Parathyroid adenoma (tissue), 2 donors: ENCODE data around the gene SLC22A17.

Experiments used
- H2AFZ ChIP-seq: fragments of 300-600 bp; sonication (generic); one replicate; pipeline ENCODE4 v1.7.0; 2017; ENCODE audit warnings: antibody characterized with exemption, mild to moderate bottlenecking
- H3K27ac ChIP-seq: fragments of 300-600 bp; sonication (generic); one replicate; pipeline ENCODE4 v1.7.0; 2017
- H3K27me3 ChIP-seq: fragments of 300-600 bp; sonication (generic); one replicate; pipeline ENCODE4 v1.7.0; 2017; ENCODE audit warnings: low read length; ENCODE audit not compliant: control insufficient read depth, insufficient read depth
- H3K36me3 ChIP-seq: fragments of 300-600 bp; sonication (generic); one replicate; pipeline ENCODE4 v1.7.0; 2017; ENCODE audit warnings: low read length; ENCODE audit not compliant: control insufficient read depth, insufficient read depth
- H3K4me1 ChIP-seq: fragments of 300-600 bp; sonication (generic); one replicate; pipeline ENCODE4 v1.7.0; 2017; ENCODE audit warnings: control low read depth
- H3K4me2 ChIP-seq: fragments of 300-600 bp; sonication (generic); one replicate; pipeline ENCODE4 v1.7.0; 2017; ENCODE audit warnings: low read length
- H3K4me3 ChIP-seq: fragments of 300-600 bp; sonication (generic); one replicate; pipeline ENCODE4 v1.7.0; 2017; ENCODE audit warnings: low read depth, low read length
- H3K79me2 ChIP-seq: fragments of 300-600 bp; sonication (generic); one replicate; pipeline ENCODE4 v1.7.0; 2017; ENCODE audit warnings: control low read depth
- H3K9ac ChIP-seq: fragments of 300-600 bp; sonication (generic); one replicate; pipeline ENCODE4 v1.7.0; 2017; ENCODE audit warnings: mild to moderate bottlenecking
- H3K9me3 ChIP-seq: fragments of 300-600 bp; sonication (generic); one replicate; pipeline ENCODE4 v1.7.0; 2017; ENCODE audit warnings: low read length; ENCODE audit not compliant: control insufficient read depth
- CTCF ChIP-seq: fragments of 300-600 bp; sonication (generic); IDR thresholded peaks from one replicate; pipeline ENCODE4 v1.7.0; 2017; ENCODE audit warnings: antibody characterized with exemption, mild to moderate bottlenecking
- donor health status: primary hyperparathyroidism.

The SLC22A17 gene

GRCh38 chr14:23299211-23299957 lies 53.3 kb downstream of the SLC22A17 start:
- no peaks in the 10 kb centered on the region for H3K27me3 ChIP-seq
- peaks cover 11% of the 10 kb centered on the region for H3K4me1 ChIP-seq
- peak overlapping the region; percentile 6 for H3K27ac ChIP-seq
- no peak overlapping the region for H3K4me3 ChIP-seq
- H3K36me3 ChIP-seq = no peaks in the 10 kb centered on the region
- no peak overlapping the region for H3K4me2 ChIP-seq
- H2AFZ ChIP-seq = no peak overlapping the region
- H3K79me2 ChIP-seq = no peaks in the 10 kb centered on the region
- no peaks in the 10 kb centered on the region for H3K9me3 ChIP-seq
- no peak overlapping the region for H3K9ac ChIP-seq
- peak; percentile 16 for TF ChIP-seq CTCF

- no peak overlapping the region for H2AFZ ChIP-seq
- H3K4me2 ChIP-seq = no peak overlapping the region
- no peak overlapping the region for H3K27ac ChIP-seq
- peaks cover 10% of the 10 kb centered on the region for H3K4me1 ChIP-seq
- H3K4me3 ChIP-seq = no peak overlapping the region
- no peaks in the 10 kb centered on the region for H3K9me3 ChIP-seq
- H3K36me3 ChIP-seq = no peaks in the 10 kb centered on the region
- H3K9ac ChIP-seq = no peak overlapping the region
- no peaks in the 10 kb centered on the region for H3K79me2 ChIP-seq
- TF ChIP-seq CTCF = no peak
- H3K27me3 ChIP-seq = no peaks in the 10 kb centered on the region
Measured at GRCh38 chr14:23297611-23298277, 54.9 kb downstream of the SLC22A17 start.

- Histone ChIP-seq H3K27ac (no peak overlapping the region), H3K36me3 (no peaks in the 10 kb centered on the region)
- TF ChIP-seq CTCF = no peak
Measured at GRCh38 chr14:23297096-23297495, 55.6 kb downstream of the SLC22A17 start.

More at GRCh38 chr14:23297096-23297495, 55.6 kb downstream of the SLC22A17 start:
- Histone ChIP-seq H3K9ac (no peak overlapping the region), H3K4me1 (peaks cover 9% of the 10 kb centered on the region), H3K4me2 (no peak overlapping the region), H3K9me3 (no peaks in the 10 kb centered on the region), H2AFZ (no peak overlapping the region), H3K4me3 (no peak overlapping the region), H3K27me3 (no peaks in the 10 kb centered on the region), H3K79me2 (no peaks in the 10 kb centered on the region)
